H4 (cell line): ENCODE results near the gene TRMT2B. TPM values are rescaled to one million over a fixed set of nuclear protein-coding genes. Genes with fewer than 3 reads are reported as not detected.
"Not testable (repeated sequence)": the region's sequence is repeated elsewhere in the genome, so short reads cannot be mapped to it uniquely, and the experiment has no call there.

Source experiments
- DNase-seq: peaks from one replicate; pipeline ENCODE4 v3.0.0-alpha.2; 2015; ENCODE audit warnings: low spot score
- total RNA-seq: library from RNA; depleted of rRNA; stranded (reverse); fragments of >200 nt; shearing (Covaris generic); gene quantifications from 2 replicates; pipeline ENCODE4 v1.2.3, GENCODE V29; 2014; rRNA removed

TRMT2B gene
- total RNA-seq = 10.1 and 13.2 TPM in 2 replicates

GRCh38 chrX:101051549-101052302, at the start of gene TRMT2B:
Gene TRMT2B (minus strand): TSS chrX:101052111. CDS start chrX:101042289, 9,822 bp downstream.
- peak; percentile 63 for DNase-seq

GRCh38 chrX:101097546-101098453, 45.9 kb upstream of the TRMT2B start, which contains the start of gene CENPI:
Gene CENPI (plus strand): TSS chrX:101098204. CDS start chrX:101101071, 2,867 bp downstream.
- DNase-seq = peak; percentile 93

DNA sequence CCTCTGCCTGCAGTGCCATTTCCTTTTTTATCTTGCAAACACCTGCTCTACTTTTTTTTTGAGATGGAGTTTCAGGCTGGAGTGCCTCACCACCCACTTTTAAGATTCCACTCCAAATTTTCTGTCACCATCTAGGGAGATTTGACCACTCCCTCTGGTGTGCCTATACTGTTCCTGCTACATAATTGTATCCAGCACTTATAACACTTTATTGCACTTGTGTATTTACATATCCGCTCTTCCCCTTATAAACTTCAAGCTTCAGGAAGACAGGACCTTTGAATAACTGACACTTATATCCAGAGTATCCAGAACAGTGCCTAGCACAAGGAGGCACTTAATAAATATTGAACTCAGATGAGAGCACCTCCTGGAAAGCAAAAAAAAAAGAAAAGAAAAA, 39.9 kb upstream of the TRMT2B start:
- no peak for DNase-seq

- no peak for DNase-seq
Measured at GRCh38 chrX:101081231-101081630, 29.3 kb upstream of the TRMT2B start.

GRCh38 chrX:101080326-101081124, 28.6 kb upstream of the TRMT2B start:
- no peak for DNase-seq

GRCh38 chrX:101079736-101080270, 27.9 kb upstream of the TRMT2B start:
- DNase-seq = no peak

- DNase-seq = no peak
Measured at GRCh38 chrX:101078716-101079598, 27.0 kb upstream of the TRMT2B start, which contains the start of gene TMEM35A. Gene TMEM35A (plus strand): TSS chrX:101078879. CDS start chrX:101079003, 124 bp downstream.

DNA sequence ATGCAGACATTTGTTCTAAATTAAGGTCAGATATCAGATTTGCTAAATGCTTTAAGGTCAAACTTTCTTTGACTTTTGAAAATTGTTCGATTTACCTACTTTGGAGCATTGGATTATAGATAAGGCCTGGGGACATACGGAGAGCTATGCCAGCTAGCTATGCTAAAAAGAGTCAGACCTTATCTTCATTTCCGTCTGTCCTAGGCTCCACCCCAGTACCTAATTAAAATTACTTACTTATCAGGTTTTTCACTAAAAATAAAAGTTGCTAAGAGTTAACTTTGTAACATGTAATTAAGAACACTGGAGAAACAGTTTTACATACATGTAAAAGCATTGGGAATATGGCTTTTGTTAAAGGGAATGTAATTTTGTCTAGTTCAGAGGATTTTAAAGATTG, 19.7 kb upstream of the TRMT2B start:
- no peak for DNase-seq

GRCh38 chrX:101062176-101062575, 10.3 kb upstream of the TRMT2B start:
- DNase-seq = no peak

DNA sequence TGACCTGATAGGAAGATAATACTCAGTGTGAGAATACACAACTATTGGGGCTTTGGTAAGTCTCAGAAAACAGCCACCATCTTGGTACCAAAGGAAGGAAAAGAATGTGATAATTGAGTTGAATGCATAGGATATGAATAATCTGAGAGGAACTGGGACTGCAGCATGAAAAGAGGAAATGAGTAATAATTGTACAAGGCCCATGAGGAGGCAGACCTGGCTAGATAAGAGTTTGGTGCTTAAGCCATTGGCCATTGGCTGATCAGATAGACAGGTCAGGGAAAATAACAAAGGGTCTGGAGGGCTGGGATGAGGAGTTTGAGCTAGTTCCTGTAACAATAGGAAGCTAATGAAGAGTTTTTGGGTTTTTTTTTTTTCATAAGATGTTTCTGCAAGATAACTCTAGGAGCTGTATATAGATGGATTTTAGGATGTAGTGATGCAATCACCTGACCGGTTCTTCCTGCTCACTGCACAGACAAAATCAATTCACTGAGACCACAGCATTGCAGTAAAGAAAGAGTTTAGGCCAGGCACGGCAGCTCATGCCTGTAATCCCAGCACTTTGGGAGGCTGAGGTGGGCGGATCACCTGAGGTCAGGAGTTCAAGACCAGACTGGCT, 5.3 kb upstream of the TRMT2B start:
- DNase-seq = no peak

DNA sequence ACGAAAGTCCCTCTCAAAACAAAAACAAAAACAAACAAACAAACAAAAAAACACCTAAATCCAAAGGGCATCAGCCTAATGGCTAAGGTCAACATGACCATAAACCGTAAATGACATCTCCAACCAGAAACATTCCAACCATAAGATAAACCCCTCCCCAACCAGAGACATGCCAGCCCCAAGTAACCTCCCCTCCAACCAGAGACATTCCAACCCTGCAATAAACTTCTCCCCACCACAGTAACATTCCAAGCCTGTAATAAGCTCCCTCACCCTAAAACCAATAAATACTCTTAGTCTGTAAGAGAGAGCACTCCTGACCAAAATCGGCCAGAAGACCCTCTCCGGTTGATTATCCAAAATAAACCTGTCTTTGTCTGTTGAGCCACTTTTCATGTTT, 4.6 kb upstream of the TRMT2B start:
- not testable (repeated sequence) for DNase-seq

- no peak for DNase-seq
Measured at GRCh38 chrX:101051153-101051548, 760 bp downstream of the TRMT2B start.

GRCh38 chrX:101040197-101040596, 11.7 kb downstream of the TRMT2B start:
- no peak for DNase-seq

GRCh38 chrX:101037231-101037630, 14.7 kb downstream of the TRMT2B start:
- DNase-seq = no peak

DNA sequence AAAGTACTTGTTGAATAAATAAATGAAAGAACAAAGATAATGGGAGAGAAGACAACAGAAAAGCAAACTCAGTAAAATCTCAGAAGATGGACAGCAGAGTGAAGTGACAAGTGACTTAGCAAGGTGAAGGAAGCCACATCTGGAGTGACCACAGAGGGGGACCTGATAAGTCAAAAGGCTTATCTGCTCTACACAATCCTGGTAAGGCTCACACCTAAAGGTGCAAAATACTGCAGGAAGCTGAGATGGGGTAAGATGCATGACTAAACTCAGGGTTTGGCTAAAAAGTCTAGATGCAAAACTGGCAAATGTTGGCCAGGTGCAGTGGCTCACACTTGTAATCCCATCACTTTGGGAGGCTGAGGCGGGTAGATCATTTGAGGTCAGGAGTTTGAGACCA, 22.2 kb downstream of the TRMT2B start:
- DNase-seq = no peak

DNA sequence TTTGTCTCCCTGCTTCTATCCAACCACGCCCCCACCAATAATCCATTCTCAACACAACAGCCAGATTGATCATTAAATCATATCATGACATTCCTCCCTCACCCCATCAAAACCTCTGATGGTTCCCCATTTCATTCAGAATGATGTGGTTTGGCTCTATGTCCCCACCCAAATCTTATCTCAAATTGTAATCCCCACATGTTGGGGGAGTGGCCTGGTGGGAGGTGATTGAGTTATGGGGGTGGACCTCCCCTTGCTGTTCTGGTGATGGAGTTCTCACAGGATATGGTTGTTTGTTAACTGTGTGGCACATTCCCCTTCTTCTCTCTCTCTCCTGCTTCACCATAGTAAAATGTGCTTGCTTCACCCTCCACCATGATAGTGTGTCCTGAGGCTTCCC, 23.3 kb downstream of the TRMT2B start:
- DNase-seq = no peak

- DNase-seq = no peak
Measured at GRCh38 chrX:101025126-101025525, 26.8 kb downstream of the TRMT2B start.

GRCh38 chrX:101022020-101022419, 29.9 kb downstream of the TRMT2B start:
- DNase-seq = no peak

DNA sequence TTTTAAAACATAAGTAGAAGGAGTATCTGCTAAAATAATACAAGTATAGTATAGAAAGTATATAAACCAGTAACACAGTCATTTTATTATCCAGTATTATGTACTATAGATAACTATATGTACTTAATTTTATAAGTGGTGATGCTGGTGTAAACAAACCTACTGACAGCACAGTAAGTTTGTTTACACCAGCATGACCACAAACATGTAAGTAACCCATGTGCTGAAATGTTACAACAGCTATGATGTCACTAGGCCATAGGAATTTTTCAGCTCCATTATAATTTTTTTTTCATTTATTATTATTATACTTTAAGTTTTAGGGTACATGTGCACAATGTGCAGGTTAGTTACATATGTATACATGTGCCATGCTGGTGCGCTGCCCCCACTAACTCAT, 39.9 kb downstream of the TRMT2B start:
- DNase-seq = peak; percentile 13

GRCh38 chrX:101009090-101009489, 42.8 kb downstream of the TRMT2B start:
- no peak for DNase-seq
